ENCODE data around the gene KIAA2012. TPM values are rescaled to one million over a fixed set of nuclear protein-coding genes. Genes with fewer than 3 reads are reported as not detected.

KIAA2012 gene
- total RNA-seq, 2 experiments from 2014 or later = not detected

- Mint-ChIP-seq H3K4me1 (peaks cover 11% of the 10 kb centered on the region), H3K27me3 (peaks cover 14% of the 10 kb centered on the region), H3K9me3 (no peaks in the 10 kb centered on the region), H3K27ac (peak overlapping the region; percentile 78), H3K36me3 (peaks cover 2% of the 10 kb centered on the region), H3K4me3 (no peak overlapping the region)
- no peak for DNase-seq
These were observed 176.6 kb downstream of the KIAA2012 start for GRCh38 chr2:202249521-202250253.

- Mint-ChIP-seq H3K4me3 (no peak overlapping the region), H3K27me3 (peaks cover 14% of the 10 kb centered on the region), H3K4me1 (peaks cover 11% of the 10 kb centered on the region), H3K27ac (no peak overlapping the region), H3K36me3 (peaks cover 2% of the 10 kb centered on the region), H3K9me3 (no peaks in the 10 kb centered on the region)
- no peak for DNase-seq
These were observed 178.4 kb downstream of the KIAA2012 start for GRCh38 chr2:202251494-202251893.

Other genes starting within 250 kb of the KIAA2012 start
- gene FZD7, start 39.4 kb upstream of the KIAA2012 start, total RNA-seq = under 1 TPM; 0.52 to 0.68 TPM
- 100 to 1,000 TPM; 126 to 129 TPM for gene SUMO1, start 165.3 kb downstream of the KIAA2012 start, total RNA-seq
- 100 to 1,000 TPM; 226 to 234 TPM for gene NOP58, start 192.5 kb downstream of the KIAA2012 start, total RNA-seq

All from activated naive CD8-positive, alpha-beta T cell treated with anti-CD3 and anti-CD28 coated beads for 36 hours (primary cell).